ENCODE data around the gene VARS2.

VARS2 gene

GRCh38 chr6:30931969-30932645, 18.1 kb downstream of the VARS2 start, which contains the start of gene SFTA2:
Gene SFTA2 (minus strand): TSS chr6:30932170. CDS start chr6:30932096, 74 bp downstream.
- no peak for DNase-seq

- no peak for DNase-seq
These were observed 18.8 kb downstream of the VARS2 start for GRCh38 chr6:30932665-30933365.

GRCh38 chr6:30935018-30935417, 21.0 kb downstream of the VARS2 start:
- DNase-seq: no peak

GRCh38 chr6:30937265-30937664, 23.2 kb downstream of the VARS2 start:
- no peak for DNase-seq

- no peak for DNase-seq
These were observed 24.7 kb downstream of the VARS2 start for GRCh38 chr6:30938730-30939129.

GRCh38 chr6:30939473-30939872, 25.4 kb downstream of the VARS2 start:
- DNase-seq: no peak

GRCh38 chr6:30940361-30940986, 26.4 kb downstream of the VARS2 start, which contains the start of gene MUCL3:
Gene MUCL3 (plus strand): TSS chr6:30940973. CDS start chr6:30941000, 27 bp downstream.
- DNase-seq: no peak

GRCh38 chr6:30942338-30943060, 28.5 kb downstream of the VARS2 start:
- no peak for DNase-seq

GRCh38 chr6:30944051-30944450, 30.0 kb downstream of the VARS2 start:
- no peak for DNase-seq

- DNase-seq: no peak
These were observed 31.2 kb downstream of the VARS2 start for GRCh38 chr6:30945281-30945680.

- no peak for DNase-seq
These were observed 33.2 kb downstream of the VARS2 start for GRCh38 chr6:30947231-30947630.

- DNase-seq: no peak
These were observed 34.8 kb downstream of the VARS2 start for GRCh38 chr6:30948811-30949210.

GRCh38 chr6:30951907-30952469, 38.0 kb downstream of the VARS2 start:
- DNase-seq: no peak

- DNase-seq: no peak
These were observed 40.8 kb downstream of the VARS2 start for GRCh38 chr6:30954631-30955366.

- peak; percentile 51 for DNase-seq
These were observed 41.5 kb downstream of the VARS2 start for GRCh38 chr6:30955367-30956042.

GRCh38 chr6:30957716-30958115, 43.7 kb downstream of the VARS2 start:
- no peak for DNase-seq

GRCh38 chr6:30960907-30961673, 47.1 kb downstream of the VARS2 start:
- DNase-seq: no peak

GRCh38 chr6:30962716-30963115, 48.7 kb downstream of the VARS2 start:
- DNase-seq: no peak

GRCh38 chr6:30963641-30964040, 49.6 kb downstream of the VARS2 start:
- no peak for DNase-seq

- DNase-seq: no peak
These were observed 50.0 kb downstream of the VARS2 start for GRCh38 chr6:30964075-30964474.

- DNase-seq: no peak
These were observed 51.1 kb downstream of the VARS2 start for GRCh38 chr6:30965140-30965601.
